ENCODE results near the gene NSG2. TPM values are rescaled to one million over a fixed set of nuclear protein-coding genes. Genes with fewer than 3 reads are reported as not detected.
"Not testable (repeated sequence)": the region's sequence is repeated elsewhere in the genome, so short reads cannot be mapped to it uniquely, and the experiment has no call there.

Gene NSG2
- total RNA-seq, 1 donor from 2014 or later = 0.09 TPM

DNA sequence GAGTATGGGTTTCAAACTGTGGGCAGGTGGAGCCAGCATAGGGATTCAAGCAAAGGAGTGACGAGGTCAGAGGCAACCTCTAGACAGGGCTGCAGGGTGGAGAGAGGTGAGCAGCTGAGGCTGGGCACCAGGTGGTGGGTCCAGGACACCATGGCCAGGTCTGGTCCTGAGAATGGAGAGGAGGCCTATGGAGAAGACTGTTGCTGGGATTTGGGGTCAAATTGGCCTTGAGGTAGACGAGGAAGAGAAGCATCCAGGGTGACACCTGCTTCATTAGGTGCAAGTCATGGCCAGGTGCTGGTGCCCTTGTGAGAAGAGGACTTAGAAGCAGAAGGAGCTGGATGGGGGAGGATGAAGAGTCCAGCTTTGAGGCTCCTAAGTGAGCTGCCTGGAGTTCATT is 99.6 kb downstream of the NSG2 start:
- Histone ChIP-seq H3K36me3 (ENCODE audit: insufficient read depth, low read length) (no peaks in the 10 kb centered on the region), H3K4me2 (ENCODE audit: low read length) (no peak overlapping the region), H3K9ac (ENCODE audit: low read length) (no peak overlapping the region), H2AFZ (ENCODE audit: low read depth, low read length) (no peak overlapping the region), H3K4me3 (ENCODE audit: insufficient read depth, low read depth, low read length) (no peak overlapping the region), H4K20me1 (ENCODE audit: insufficient read depth, low read length) (no peaks in the 10 kb centered on the region), H3K27me3 (ENCODE audit: insufficient read depth, low read length) (no peaks in the 10 kb centered on the region), H3K4me1 (ENCODE audit: insufficient read depth, low read length) (no peaks in the 10 kb centered on the region), H3K79me2 (ENCODE audit: insufficient read depth, low read length) (no peaks in the 10 kb centered on the region), H3K27ac (ENCODE audit: low read depth, low read length) (no peak overlapping the region), H3K9me3 (ENCODE audit: insufficient read depth, low read depth, low read length) (no peaks in the 10 kb centered on the region)
- DNase-seq (ENCODE audit: low read depth) = no peak
- FAIRE-seq = no peak
- Mint-ChIP-seq H3K36me3 (ENCODE audit: low read depth, unreplicated experiment) (no peaks in the 10 kb centered on the region), H3K4me3 (ENCODE audit: unreplicated experiment) (no peak overlapping the region), H3K4me1 (ENCODE audit: low read depth, unreplicated experiment) (no peaks in the 10 kb centered on the region), H3K9me3 (ENCODE audit: unreplicated experiment) (no peaks in the 10 kb centered on the region), H3K27me3 (ENCODE audit: low read depth, unreplicated experiment) (peaks cover 78% of the 10 kb centered on the region), H3K27ac (ENCODE audit: unreplicated experiment) (no peak overlapping the region)
- TF ChIP-seq CTCF (IDR thresholded peaks at IDR 0.05; ENCODE audit: insufficient read depth, low read depth, low read length) = no peak
- no peak for TF ChIP-seq EZH2 (IDR thresholded peaks at IDR 0.05; ENCODE audit: insufficient read depth, low read length)

DNA sequence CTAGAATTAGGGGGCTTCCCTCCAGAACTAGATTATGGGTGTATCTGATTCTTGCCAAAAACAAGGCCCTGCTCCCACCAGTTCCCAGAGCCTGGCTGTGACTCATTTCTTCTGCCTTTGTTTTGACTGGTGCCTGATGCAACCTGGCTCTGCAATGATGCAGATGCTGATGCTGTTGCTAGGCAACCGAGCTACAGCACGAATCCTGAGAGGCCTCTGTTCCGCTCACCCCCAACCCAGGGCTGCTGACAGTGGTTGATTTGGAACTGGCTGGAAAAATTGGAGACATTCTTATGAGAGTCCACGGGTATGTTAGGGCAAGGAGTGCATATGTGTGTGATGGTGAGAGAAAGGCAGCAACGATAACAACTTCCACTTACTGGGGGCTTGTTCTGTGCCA is 100.3 kb downstream of the NSG2 start:
- DNase-seq (ENCODE audit: low read depth) = peak; percentile 23
- Histone ChIP-seq H3K4me2 (ENCODE audit: low read length) (no peak overlapping the region), H3K27ac (ENCODE audit: low read depth, low read length) (no peak overlapping the region), H3K4me1 (ENCODE audit: insufficient read depth, low read length) (no peaks in the 10 kb centered on the region), H3K79me2 (ENCODE audit: insufficient read depth, low read length) (no peaks in the 10 kb centered on the region), H4K20me1 (ENCODE audit: insufficient read depth, low read length) (no peaks in the 10 kb centered on the region), H3K36me3 (ENCODE audit: insufficient read depth, low read length) (no peaks in the 10 kb centered on the region), H2AFZ (ENCODE audit: low read depth, low read length) (no peak overlapping the region), H3K27me3 (ENCODE audit: insufficient read depth, low read length) (no peaks in the 10 kb centered on the region), H3K4me3 (ENCODE audit: insufficient read depth, low read depth, low read length) (no peak overlapping the region), H3K9ac (ENCODE audit: low read length) (no peak overlapping the region), H3K9me3 (ENCODE audit: insufficient read depth, low read depth, low read length) (no peaks in the 10 kb centered on the region)
- Mint-ChIP-seq H3K27ac (ENCODE audit: unreplicated experiment) (no peak overlapping the region), H3K27me3 (ENCODE audit: low read depth, unreplicated experiment) (peaks cover 79% of the 10 kb centered on the region), H3K36me3 (ENCODE audit: low read depth, unreplicated experiment) (no peaks in the 10 kb centered on the region), H3K4me1 (ENCODE audit: low read depth, unreplicated experiment) (no peaks in the 10 kb centered on the region), H3K9me3 (ENCODE audit: unreplicated experiment) (no peaks in the 10 kb centered on the region), H3K4me3 (ENCODE audit: unreplicated experiment) (no peak overlapping the region)
- TF ChIP-seq CTCF (IDR thresholded peaks at IDR 0.05; ENCODE audit: insufficient read depth, low read depth, low read length) = no peak
- no peak for TF ChIP-seq EZH2 (IDR thresholded peaks at IDR 0.05; ENCODE audit: insufficient read depth, low read length)
- no peak for FAIRE-seq

GRCh38 chr5:174146556-174146955 is 101.0 kb downstream of the NSG2 start:
- H3K4me2 ChIP-seq (ENCODE audit: low read length) = no peak overlapping the region
- no peaks in the 10 kb centered on the region for H4K20me1 ChIP-seq (ENCODE audit: insufficient read depth, low read length)
- Mint-ChIP-seq H3K27ac (ENCODE audit: unreplicated experiment) (no peak overlapping the region), H3K9me3 (ENCODE audit: unreplicated experiment) (no peaks in the 10 kb centered on the region), H3K27me3 (ENCODE audit: low read depth, unreplicated experiment) (peaks cover 75% of the 10 kb centered on the region), H3K4me1 (ENCODE audit: low read depth, unreplicated experiment) (no peaks in the 10 kb centered on the region), H3K36me3 (ENCODE audit: low read depth, unreplicated experiment) (no peaks in the 10 kb centered on the region), H3K4me3 (ENCODE audit: unreplicated experiment) (no peak overlapping the region)
- H3K9ac ChIP-seq (ENCODE audit: low read length) = no peak overlapping the region
- no peak overlapping the region for H2AFZ ChIP-seq (ENCODE audit: low read depth, low read length)
- H3K4me1 ChIP-seq (ENCODE audit: insufficient read depth, low read length) = no peaks in the 10 kb centered on the region
- no peak overlapping the region for H3K27ac ChIP-seq (ENCODE audit: low read depth, low read length)
- no peak overlapping the region for H3K4me3 ChIP-seq (ENCODE audit: insufficient read depth, low read depth, low read length)
- no peaks in the 10 kb centered on the region for H3K79me2 ChIP-seq (ENCODE audit: insufficient read depth, low read length)
- TF ChIP-seq EZH2 (IDR thresholded peaks at IDR 0.05; ENCODE audit: insufficient read depth, low read length) = no peak
- TF ChIP-seq CTCF (IDR thresholded peaks at IDR 0.05; ENCODE audit: insufficient read depth, low read depth, low read length) = no peak
- no peaks in the 10 kb centered on the region for H3K27me3 ChIP-seq (ENCODE audit: insufficient read depth, low read length)
- H3K36me3 ChIP-seq (ENCODE audit: insufficient read depth, low read length) = no peaks in the 10 kb centered on the region
- no peak for FAIRE-seq
- DNase-seq (ENCODE audit: low read depth) = no peak
- no peaks in the 10 kb centered on the region for H3K9me3 ChIP-seq (ENCODE audit: insufficient read depth, low read depth, low read length)

GRCh38 chr5:174147012-174147411 is 101.5 kb downstream of the NSG2 start:
- not testable (repeated sequence) for H3K9me3 Mint-ChIP-seq (ENCODE audit: unreplicated experiment); H3K9me3 ChIP-seq (ENCODE audit: insufficient read depth, low read depth, low read length); H3K36me3 ChIP-seq (ENCODE audit: insufficient read depth, low read length); H3K4me1 Mint-ChIP-seq (ENCODE audit: low read depth, unreplicated experiment); FAIRE-seq; H3K4me1 ChIP-seq (ENCODE audit: insufficient read depth, low read length); H3K27me3 ChIP-seq (ENCODE audit: insufficient read depth, low read length); H3K27ac Mint-ChIP-seq (ENCODE audit: unreplicated experiment); H3K4me3 ChIP-seq (ENCODE audit: insufficient read depth, low read depth, low read length); DNase-seq (ENCODE audit: low read depth); H2AFZ ChIP-seq (ENCODE audit: low read depth, low read length); H3K36me3 Mint-ChIP-seq (ENCODE audit: low read depth, unreplicated experiment); H3K4me2 ChIP-seq (ENCODE audit: low read length); H3K9ac ChIP-seq (ENCODE audit: low read length); H3K4me3 Mint-ChIP-seq (ENCODE audit: unreplicated experiment); H3K27ac ChIP-seq (ENCODE audit: low read depth, low read length); H3K79me2 ChIP-seq (ENCODE audit: insufficient read depth, low read length); H4K20me1 ChIP-seq (ENCODE audit: insufficient read depth, low read length)
- H3K27me3 Mint-ChIP-seq (ENCODE audit: low read depth, unreplicated experiment) = peaks cover 70% of the 10 kb centered on the region

All from astrocyte (in vitro differentiated cells and primary cell).